Suppressor macrophage treated with lipopolysaccharide for 1 hour (primary cell): Measurements from ENCODE around the gene EXOC3L2.

Experiments used
- DNase-seq, 3 donors: peaks; one replicate each; pipeline ENCODE4 v3.0.0-alpha.2; 2020 to 2022

Gene EXOC3L2

DNA sequence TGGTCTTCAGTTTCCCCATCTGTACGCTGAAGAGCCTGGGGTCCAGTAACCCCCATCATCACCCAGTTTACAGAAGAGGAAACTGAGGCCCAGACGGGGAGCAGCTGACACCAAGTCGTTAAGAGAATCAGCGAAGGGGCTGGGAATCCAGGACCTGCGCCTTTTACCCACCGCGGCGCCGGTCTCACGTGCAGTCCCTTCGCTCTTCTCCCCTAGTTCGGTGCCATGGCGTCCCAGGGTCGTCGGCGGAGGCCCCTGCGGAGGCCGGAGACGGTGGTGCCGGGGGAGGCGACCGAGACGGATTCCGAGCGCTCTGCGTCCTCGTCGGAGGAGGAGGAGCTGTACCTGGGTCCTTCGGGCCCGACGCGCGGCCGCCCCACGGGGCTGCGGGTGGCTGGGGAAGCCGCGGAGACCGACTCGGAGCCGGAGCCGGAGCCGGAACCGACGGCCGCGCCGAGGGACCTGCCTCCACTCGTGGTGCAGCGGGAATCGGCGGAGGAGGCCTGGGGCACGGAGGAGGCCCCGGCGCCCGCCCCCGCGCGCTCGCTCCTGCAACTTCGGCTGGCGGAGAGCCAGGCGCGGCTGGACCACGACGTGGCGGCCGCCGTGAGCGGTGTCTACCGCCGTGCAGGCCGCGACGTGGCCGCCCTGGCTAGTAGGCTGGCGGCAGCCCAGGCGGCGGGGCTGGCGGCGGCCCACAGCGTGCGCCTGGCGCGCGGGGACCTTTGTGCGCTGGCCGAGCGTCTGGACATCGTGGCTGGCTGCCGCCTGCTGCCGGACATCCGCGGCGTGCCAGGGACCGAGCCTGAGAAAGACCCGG, 65.9 kb downstream of the EXOC3L2 start:
- DNase-seq, result peak; percentile 46 to 82 (median 52)

DNA sequence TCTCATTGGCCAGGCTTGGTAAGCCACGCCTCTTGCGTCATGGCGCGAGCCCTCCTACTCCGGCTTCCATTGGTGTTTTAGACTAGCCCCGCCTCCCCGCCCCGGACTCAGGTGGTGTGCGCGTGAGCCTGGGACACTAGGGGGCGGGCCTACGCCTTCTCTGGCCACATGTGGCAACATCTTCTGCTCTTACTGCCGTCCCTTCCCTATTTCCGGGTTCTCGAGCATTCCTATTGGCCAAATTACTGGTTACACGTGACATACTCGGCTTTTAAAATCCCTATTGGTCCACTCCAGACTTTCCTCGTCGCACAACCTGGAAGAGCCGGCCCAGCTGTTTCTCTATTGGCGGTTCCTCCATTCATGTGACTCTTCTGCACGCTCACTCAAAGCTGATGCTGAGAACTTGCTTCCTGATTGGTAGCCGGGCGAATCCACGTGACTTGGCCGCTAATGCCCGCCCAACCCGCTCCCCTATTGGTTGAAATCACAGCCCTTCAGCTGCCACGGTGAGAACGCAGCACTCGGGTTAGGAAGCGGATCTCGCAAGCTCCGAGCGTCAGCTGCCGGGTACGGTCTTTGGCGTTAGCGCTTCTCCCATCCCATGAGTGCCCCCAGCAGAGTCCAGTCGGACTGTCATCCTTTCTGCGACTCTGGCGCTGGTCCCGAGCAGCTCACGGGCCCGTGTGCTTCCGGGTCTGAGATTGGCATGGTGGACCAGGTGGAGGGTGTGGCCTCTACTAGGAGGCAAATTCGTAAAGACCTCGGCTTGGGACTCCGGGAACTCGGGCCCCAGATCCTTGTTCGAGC, 66.7 kb downstream of the EXOC3L2 start, which contains the start of gene BLOC1S3:
Gene BLOC1S3 (plus strand): TSS at position 523 of the 810 bp plus-strand sequence. CDS start 513 bp downstream, outside the sequence.
- peak; percentile 100 for DNase-seq

DNA sequence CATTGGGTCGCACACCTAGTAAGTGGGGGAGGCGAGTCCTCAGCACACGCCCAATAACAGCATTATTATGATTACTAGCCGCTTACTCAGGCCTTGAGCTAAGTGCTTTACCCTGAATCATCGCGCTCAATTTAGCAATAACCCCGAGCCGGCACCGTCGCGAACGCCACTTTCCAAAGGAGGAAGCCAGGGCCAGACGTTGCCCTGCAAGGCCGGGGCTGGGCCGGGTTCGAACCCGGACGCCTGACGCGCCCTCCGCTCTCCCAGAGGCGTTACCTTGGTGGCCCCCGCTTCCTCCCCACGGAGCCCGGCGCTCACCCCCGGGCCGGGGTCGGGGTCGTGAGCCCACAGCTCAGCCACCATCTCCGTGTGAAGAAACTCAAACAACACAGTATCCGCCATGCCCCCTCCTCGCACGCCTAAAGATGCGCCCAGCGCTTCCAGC, 67.4 kb downstream of the EXOC3L2 start, which contains the start of gene TRAPPC6A:
Gene TRAPPC6A (minus strand): TSS at position 421 of the 445 bp plus-strand sequence. CDS start 19 bp downstream, at position 402.
- peak; percentile 91 to 93 (median 92) for DNase-seq

DNA sequence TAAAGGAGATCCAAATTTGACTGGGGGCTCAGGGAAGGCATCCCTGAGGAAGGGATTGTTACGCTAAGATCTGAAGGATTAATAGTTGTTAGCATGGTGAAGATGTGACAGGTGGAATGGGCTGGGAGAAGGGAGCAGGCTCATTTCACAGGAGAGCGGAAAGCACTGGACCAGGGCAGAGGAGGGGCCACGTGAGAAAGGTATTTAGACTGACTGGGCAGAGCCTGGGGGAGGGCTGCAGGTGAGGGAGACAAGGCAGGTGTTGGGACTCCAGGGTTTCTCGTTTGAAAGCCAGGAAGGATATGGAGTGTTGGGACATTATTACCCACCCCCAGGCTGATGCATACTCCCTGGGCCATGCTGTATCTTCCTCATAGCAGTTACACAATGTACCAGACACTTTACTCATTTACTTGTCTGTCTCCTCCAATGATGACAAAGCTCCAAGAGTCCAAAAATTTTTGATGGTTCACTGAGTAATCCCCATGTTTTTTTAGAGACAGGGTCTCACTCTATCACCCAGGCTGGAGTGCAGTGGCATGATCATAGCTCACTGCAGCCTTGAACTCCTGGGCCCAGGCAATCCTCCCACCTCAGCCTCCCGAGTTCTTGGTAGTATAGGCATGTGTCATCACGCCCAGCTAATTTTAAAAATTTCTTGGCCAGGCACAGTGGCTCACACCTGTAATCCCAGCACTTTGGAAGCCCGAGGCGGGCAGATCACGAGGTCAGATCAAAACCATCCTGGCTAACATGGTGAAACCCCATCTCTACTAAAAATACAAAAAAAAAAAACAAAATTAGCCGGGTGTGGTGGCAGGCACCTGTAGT, 69.5 kb downstream of the EXOC3L2 start:
- peak; percentile 64 to 79 (median 71) for DNase-seq

DNA sequence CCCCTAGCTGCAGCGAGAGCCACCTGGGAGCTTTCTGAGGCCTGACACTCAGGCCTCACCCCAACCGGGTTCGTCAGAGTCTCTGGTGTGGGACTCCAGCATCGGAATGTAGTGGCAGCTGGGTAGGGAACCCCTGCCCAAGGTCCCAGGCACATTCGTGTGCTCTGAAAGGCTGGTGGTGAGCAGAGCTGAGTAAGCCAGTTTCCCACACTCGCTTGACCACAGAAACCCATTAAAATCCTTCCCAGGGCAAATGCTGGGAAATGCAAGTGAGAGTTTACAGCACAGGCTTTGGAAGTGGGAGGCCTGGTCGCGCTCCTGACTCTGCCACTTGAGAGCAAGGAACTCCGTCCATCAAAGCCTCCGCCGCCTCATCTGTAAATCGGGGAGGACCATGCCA, 71.4 kb downstream of the EXOC3L2 start:
- peak in 1 of 3 donors; percentile 31 for DNase-seq

DNA sequence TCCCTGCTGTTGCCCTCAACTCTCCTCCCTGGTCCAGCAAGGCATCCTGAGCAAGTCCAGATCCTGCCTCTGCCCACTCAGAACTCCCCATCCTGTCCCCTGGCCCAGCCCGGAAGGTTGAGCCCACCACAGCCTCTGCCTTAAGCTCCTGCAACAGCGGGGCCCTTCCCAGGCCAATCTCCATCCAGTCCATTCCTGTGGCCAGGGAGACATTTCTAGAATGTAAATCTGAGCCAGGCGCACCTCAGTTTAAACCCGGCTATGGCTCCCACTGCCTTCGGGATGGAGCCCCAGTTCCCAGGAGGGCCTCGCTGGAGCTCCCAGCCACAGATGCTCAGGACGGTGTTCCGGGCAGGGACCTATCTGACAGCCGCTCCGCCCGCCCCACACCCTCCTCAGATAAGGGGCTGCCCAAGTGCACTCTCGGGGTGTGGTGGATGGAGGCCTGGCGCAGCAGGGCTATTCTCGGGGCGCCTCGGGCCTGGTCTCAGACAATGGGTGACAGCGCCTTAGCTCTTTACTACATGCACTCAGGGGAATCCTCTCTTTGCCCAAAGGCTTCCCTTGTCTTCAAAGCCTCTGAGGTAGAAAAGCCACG, 72.5 kb downstream of the EXOC3L2 start:
- DNase-seq, result no peak

DNA sequence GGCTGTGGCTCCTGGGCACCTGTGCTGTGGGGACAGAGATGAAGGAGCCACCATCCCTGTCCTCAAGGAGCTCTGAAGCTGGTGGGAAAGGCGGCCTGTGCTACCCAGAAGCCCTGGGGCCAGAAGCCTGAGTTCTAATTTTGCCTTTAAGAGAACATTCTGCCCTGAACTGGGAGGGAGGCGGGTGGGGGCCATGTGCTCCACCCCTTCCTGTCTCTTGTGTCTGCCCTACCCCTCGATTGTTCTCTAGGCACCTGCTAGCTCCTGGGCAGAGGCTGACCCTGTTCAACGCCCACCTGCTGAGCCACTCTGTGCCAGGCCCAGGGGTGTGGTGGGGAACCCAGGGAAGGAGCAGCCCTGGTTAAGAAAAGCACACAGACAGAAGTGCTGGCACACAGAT, 73.0 kb downstream of the EXOC3L2 start:
- no peak for DNase-seq

DNA sequence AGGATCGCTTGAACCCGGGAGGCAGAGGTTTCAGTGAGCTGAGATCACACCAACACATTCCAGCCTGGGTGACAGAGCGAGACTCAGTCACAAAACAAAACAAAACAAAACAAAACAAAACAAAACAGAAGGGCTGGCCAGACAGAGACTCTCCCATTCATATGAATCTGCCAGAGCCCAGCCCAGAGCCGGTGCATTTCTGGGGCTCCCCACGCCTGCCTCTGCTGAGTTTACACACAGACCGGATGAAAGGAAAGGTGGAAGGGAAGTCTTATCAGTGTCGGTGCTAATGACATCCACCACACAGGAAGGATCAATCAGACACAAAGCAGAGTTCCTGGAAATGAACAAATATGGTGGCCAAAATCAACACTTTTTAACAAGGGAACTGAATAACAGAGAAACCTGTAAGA, 74.0 kb downstream of the EXOC3L2 start:
- no peak for DNase-seq

DNA sequence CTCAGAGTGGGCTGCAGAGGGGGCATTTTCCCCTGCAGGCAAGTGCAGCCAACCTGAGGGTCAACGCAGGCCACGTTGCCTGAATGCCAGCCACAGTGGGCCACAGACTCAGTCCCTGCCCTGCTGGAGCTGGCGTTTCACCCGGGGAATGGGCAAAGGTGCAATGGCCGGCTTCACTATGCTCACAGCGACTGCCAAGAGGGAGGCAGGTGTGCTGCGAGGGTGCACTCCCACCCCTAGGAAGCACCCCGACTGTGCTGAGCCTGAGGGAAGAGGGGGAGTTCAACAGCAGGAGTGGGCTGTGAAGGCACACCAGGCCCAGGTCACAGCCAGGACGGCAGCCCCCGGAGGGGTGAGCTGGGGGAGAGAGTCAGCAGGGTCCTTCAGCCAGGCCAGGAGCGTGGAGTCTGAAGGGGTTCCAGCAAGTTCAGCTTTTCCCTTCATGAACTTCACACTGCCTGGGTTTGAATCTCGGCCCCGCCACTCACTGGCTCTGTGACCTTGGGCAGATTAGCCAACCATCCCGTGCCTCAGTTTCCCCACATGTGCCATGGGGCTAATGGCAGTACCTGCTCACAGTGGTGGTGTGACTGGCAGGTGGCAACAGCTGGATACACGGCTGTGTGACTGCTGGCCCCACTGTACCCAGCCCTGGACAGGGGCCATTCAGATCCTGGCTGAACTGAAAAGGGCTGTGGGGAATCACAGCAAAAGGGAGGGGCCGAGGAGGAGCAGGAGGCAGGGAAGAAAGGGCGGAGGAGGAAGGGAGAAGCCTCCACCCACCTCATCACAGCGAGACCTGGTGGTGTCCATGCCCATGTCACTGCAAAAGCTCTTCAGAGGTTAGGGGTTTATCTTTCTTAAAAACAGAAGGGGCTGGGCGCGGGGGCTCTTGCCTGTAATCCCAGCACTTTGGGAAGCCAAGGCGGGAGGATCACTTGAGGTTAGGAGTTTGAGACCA, 74.8 kb downstream of the EXOC3L2 start:
- no peak for DNase-seq

DNA sequence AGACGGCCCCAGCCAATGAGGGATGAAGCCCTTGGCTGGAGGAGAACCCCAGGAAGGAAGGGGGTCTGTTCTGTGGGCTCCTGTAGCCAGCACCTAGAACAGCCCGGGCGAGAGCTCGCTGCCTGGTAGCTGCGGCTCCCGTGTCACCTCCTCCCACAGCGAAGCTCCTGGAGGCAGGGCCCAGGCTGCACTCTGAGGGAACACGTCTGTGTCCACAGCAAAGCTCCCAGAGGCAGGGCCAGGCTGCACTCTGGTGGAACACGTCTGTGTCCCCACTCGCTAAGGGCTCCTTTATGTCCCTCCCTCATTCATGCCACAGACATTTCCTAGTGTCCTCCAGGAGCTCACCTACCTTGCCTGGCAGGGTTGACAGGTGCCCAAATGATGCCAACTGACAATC, 75.6 kb downstream of the EXOC3L2 start:
- DNase-seq, result no peak

DNA sequence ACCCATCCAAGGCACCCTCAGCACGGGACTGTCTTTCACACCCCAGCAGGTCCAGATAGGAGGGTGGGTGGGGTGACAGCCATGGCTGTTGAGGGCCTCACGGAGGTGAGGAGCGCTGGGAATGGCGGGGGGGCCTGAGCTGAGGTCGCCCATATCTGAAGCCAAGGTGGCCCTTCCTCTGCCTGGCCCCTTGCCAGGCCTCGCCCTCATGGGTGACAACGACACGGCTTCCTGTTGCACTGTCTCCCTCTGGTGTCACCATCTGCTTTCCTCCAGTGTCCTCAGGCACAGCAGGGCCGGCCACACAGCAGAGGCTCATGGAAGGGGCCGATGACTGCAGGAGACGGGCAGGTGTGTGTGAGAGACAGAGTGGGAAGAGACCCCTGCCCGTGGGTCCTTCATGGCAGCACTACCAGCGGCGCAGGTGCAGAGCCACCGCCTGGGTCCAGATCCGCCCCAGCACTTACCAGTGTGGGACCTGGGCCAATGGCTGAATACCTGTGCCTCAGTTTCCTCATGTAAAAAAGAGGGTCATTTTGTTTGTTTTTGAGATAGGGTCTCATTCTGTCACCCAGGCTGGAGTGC, 76.3 kb downstream of the EXOC3L2 start:
- no peak for DNase-seq

DNA sequence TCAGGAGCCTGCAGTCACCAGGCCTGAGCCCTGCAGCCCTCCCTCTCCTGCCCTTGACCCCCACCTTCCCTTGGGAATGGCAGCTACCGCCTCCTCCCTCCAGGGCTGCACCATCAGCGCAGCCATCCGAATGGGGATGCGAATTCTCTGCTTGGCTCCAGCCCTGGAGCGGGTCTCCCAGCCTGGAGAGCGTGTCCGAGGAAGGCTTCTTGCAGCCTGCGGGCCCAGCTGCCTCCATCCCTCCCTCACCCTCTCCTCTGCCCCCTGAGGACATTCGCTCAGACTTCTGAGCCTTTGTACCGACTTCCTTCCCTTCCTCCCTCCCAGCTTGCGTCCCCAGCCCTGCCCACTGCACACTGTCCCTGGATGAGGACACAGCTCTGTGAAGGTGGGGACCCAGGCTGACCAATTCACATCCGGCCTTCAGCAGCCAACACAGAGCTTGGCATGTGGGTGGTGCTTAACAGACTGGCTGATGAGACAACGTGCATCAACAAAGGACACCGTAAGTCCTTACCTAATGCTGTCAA, 78.4 kb downstream of the EXOC3L2 start:
- DNase-seq, result no peak

DNA sequence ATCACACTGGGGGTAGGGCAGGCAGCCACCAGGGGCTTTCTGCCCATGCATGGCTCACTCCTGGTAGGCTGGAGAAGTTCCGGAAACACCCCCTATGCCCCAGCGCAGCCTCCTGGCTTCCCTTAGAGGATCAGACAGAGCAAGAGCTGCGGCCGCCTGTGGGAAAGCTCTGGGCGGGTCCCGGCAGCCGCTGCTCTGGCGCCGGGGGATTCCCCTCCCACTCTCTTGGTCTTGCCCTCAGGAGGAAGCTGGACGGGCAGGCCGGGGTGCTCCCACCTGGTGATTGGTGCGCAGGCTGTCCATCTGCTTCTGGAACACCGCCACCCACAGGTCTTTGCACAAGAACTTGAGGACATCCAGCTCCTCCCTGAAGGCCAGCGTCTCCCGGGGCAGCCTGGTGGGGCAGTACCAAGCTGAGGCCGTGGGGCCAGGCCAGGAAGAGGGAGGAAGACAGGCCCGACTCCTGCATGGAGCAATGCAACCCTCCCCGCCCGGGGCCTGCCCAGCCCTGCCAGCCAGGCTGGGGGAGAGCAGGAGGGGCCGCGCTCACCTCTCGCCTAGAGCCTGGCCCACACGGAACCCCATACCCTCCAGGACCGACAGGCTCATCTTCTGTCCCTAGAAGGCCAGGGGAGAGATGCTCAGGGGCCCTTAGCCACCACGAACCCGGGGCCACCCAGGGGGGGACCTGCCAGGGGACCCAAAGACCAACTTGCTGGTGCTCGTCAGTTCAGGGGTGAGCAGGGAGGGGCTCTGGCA, 80.5 kb downstream of the EXOC3L2 start:
- peak; percentile 94 to 97 (median 96) for DNase-seq

DNA sequence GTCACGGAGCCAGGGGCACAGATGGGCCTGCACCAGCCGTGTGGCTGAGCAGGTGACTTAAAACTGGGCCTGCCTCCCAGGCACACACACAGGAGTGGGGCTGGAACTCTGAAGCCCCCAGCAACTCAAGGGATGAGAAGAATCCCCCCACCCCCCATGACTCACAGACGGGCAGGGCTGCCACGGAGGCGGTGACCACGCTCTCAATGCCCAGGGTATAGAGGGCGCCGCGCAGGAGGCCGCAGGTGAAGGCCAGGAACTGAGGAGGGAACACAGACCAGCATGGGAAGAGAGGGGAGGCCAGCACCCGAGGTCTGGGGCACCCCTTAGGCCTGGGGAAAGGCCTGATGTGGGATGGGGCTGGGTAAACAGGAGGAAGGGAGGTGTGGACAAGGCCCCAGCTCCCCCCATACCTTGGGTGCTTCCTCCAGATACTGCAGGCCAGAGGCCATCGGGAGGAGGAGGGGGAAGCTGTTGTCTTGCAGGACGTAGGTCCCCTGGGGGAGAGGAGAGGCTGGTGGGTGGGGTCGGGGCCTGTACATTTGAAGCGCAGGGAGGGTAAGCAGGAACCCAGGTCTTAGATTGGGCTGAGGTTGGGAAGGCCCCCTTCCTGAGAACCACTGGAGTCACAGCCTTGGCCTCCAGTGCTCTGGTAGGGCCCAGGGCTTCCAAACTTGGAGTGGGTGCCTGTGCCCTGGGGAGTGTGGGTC, 81.3 kb downstream of the EXOC3L2 start:
- DNase-seq, result no peak

DNA sequence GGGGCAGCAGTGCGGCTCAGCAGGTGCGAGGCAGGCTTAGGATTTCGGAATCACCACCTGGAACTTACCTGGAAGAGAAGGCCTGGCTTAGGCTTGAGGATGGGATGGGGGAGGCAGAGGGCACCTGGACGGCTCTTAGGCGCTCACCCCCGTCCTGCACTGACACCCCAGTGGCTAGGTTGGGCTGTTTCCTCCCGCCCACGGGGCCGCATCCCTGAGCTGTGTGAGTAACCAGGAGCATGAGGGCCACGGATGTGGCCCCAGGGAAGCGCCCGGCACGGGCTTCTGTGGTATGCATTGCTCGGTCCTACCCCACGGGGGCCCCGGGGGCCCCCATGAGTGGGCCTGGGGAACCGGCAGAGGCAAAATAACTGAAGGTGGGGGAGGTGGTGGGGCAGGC, 82.1 kb downstream of the EXOC3L2 start:
- DNase-seq, result no peak

DNA sequence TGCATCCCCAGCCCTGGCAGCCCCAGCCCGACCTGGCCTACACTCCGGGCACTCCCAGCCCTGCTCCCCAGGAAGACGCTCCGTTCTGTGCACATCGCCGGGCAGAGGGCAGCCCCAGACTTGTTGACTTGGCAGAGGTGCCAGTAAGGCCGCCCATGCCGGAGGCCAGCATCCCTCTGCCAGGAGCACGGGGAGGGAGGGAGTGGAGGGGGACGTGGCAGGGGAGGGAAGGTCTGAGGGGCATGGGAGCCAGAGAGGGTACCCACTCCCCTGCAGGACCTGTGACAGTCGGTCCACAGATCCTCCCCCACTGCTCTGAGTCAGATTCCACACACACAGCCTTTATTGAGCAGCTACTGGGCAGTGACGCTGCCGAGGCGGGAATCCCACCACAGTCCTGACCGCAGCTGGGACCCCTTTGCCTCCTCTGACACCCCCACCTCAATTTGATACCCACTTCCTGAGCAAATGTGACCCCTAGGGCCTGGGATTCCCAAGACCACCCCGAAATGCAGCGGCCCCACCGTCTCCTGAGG, 82.5 kb downstream of the EXOC3L2 start:
- no peak for DNase-seq
